DND-41 (cell line): ENCODE measurements around the gene WAS.

Experiments used
- EZH2 ChIP-seq: IDR thresholded peaks from 3 replicates; pipeline ENCODE4 v1.6.1; 2012; ENCODE audit warnings: borderline replicate concordance, low read depth, mild to moderate bottlenecking, moderate library complexity, low read length, inconsistent platforms; ENCODE audit not compliant: severe bottlenecking
- TF ChIP-seq, protein P1 (sequence below): IDR thresholded peaks from 2 replicates; pipeline ENCODE4 v1.5.1; 2012; ENCODE audit warnings: borderline replicate concordance, low read length, moderate library complexity, mild to moderate bottlenecking; ENCODE audit not compliant: poor library complexity, severe bottlenecking; ENCODE audit errors: extremely low read depth

- TF ChIP-seq, protein P1, sequence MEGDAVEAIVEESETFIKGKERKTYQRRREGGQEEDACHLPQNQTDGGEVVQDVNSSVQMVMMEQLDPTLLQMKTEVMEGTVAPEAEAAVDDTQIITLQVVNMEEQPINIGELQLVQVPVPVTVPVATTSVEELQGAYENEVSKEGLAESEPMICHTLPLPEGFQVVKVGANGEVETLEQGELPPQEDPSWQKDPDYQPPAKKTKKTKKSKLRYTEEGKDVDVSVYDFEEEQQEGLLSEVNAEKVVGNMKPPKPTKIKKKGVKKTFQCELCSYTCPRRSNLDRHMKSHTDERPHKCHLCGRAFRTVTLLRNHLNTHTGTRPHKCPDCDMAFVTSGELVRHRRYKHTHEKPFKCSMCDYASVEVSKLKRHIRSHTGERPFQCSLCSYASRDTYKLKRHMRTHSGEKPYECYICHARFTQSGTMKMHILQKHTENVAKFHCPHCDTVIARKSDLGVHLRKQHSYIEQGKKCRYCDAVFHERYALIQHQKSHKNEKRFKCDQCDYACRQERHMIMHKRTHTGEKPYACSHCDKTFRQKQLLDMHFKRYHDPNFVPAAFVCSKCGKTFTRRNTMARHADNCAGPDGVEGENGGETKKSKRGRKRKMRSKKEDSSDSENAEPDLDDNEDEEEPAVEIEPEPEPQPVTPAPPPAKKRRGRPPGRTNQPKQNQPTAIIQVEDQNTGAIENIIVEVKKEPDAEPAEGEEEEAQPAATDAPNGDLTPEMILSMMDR: no peak
- TF ChIP-seq EZH2: no peak
Observed at GRCh38 chrX:48636776-48637175, 46.8 kb upstream of the WAS start.
